Breast epithelium (tissue), 4 donors: ENCODE results near the gene KYNU. TPM values are rescaled to one million over a fixed set of nuclear protein-coding genes. Genes with fewer than 3 reads are reported as not detected.

Source experiments
- DNase-seq, 2 donors: peaks; one replicate each; pipeline ENCODE4 v3.0.0-alpha.2; 2019; ENCODE audit warnings: low spot score in 2 of 2
- H3K27ac ChIP-seq, 2 donors: fragments of 200-600 bp; sonication (generic) in 1 of 2; one replicate each; pipeline ENCODE4 v1.5.1; 2016 to 2019; ENCODE audit warnings: mild to moderate bottlenecking in 1 of 2
- H3K27me3 ChIP-seq, 2 donors: fragments of 200-600 bp; sonication (generic) in 1 of 2; one replicate each; pipeline versions ENCODE4 v1.5.1 to v1.6.0; 2017 to 2019; ENCODE audit warnings: control low read depth in 1 of 2, mild to moderate bottlenecking in 1 of 2
- H3K36me3 ChIP-seq: fragments of 200-600 bp; one replicate; pipeline ENCODE4 v1.5.1; 2019
- H3K4me1 ChIP-seq, 2 donors: fragments of 200-600 bp; sonication (generic); one replicate each; pipeline ENCODE4 v1.5.1; 2016 to 2019; ENCODE audit warnings: control low read depth in 1 of 2
- H3K4me3 ChIP-seq, 3 donors: fragments of 200-600 bp; sonication (generic); 1 replicate in 2 of 3; 2 replicates in 1 of 3; pipeline ENCODE4 v1.5.1; 2016 to 2019; ENCODE audit warnings: mild to moderate bottlenecking in 3 of 3, moderate library complexity in 2 of 3
- H3K9me3 ChIP-seq, 2 donors: fragments of 200-600 bp; sonication (generic) in 1 of 2; one replicate each; pipeline ENCODE4 v1.5.1; 2016 to 2019; ENCODE audit warnings: control low read depth in 1 of 2
- POLR2A ChIP-seq: fragments of 450-650 bp; IDR thresholded peaks from one replicate; pipeline ENCODE4 v1.6.1; 2016; ENCODE audit warnings: antibody characterized with exemption, mild to moderate bottlenecking, moderate library complexity
- POLR2AphosphoS5 ChIP-seq, 3 donors: sonication (generic); formaldehyde crosslinking; IDR thresholded peaks; one replicate each; pipeline ENCODE4 v1.6.1; 2017; ENCODE audit warnings: antibody characterized with exemption in 3 of 3
- intact Hi-C: fragments of 100-400 bp; cut with DNase I; formaldehyde crosslinking; loops from one replicate; pipeline ENCODE4 v1.15.1; 2023; ENCODE audit warnings: low total_unique reads
- total RNA-seq, 3 donors: library from RNA; depleted of rRNA; stranded (reverse); fragments of >200 nt; gene quantifications; one replicate each; pipeline ENCODE4 v1.1.0, GENCODE V29; 2016
- TF ChIP-seq, protein P1 (sequence below), 3 donors: fragments of 450-650 bp; IDR thresholded peaks; one replicate each; pipeline ENCODE4 v1.5.1; 2016 to 2017; ENCODE audit warnings: antibody characterized with exemption in 3 of 3, mild to moderate bottlenecking in 3 of 3, moderate library complexity in 3 of 3

The KYNU gene
- total RNA-seq, 3 donors from 2014 or later: 6.9 to 13.1 (median 11.7) TPM

DNA sequence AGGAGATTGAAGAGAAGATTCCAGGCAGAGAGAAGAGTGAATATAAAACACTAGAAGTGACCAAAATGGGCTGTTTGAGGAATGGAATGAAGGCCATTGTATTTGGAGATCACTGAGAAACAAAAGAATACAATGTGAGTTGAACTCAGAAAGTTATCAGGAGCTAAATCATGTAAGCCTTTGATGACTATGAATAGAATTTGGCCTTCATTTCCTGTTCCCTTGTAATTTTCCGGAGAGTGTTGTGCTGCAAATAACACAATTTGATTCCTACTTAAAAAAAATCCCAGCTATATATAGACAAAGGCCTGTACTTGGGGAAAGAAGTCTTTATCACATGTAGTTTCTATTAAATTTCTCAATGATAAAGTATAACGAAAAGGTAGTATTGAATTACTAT, 33.7 kb upstream of the KYNU start:
- Histone ChIP-seq H3K27me3 (no peaks in the 10 kb centered on the region), H3K36me3 (no peaks in the 10 kb centered on the region), H3K4me3 (no peak overlapping the region), H3K4me1 (no peaks in the 10 kb centered on the region), H3K9me3 (no peaks in the 10 kb centered on the region), H3K27ac (no peak overlapping the region)
- intact Hi-C loops: loop anchor here (10.0 kb wide), 1 partner anchor 211 kb away; no protein-coding TSS in a partner anchor
- TF ChIP-seq, protein P1, sequence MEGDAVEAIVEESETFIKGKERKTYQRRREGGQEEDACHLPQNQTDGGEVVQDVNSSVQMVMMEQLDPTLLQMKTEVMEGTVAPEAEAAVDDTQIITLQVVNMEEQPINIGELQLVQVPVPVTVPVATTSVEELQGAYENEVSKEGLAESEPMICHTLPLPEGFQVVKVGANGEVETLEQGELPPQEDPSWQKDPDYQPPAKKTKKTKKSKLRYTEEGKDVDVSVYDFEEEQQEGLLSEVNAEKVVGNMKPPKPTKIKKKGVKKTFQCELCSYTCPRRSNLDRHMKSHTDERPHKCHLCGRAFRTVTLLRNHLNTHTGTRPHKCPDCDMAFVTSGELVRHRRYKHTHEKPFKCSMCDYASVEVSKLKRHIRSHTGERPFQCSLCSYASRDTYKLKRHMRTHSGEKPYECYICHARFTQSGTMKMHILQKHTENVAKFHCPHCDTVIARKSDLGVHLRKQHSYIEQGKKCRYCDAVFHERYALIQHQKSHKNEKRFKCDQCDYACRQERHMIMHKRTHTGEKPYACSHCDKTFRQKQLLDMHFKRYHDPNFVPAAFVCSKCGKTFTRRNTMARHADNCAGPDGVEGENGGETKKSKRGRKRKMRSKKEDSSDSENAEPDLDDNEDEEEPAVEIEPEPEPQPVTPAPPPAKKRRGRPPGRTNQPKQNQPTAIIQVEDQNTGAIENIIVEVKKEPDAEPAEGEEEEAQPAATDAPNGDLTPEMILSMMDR (IDR thresholded peaks at IDR 0.05): no peak
- no peak for TF ChIP-seq POLR2AphosphoS5 (IDR thresholded peaks at IDR 0.05)
- no peak for TF ChIP-seq POLR2A
- no peak for DNase-seq

DNA sequence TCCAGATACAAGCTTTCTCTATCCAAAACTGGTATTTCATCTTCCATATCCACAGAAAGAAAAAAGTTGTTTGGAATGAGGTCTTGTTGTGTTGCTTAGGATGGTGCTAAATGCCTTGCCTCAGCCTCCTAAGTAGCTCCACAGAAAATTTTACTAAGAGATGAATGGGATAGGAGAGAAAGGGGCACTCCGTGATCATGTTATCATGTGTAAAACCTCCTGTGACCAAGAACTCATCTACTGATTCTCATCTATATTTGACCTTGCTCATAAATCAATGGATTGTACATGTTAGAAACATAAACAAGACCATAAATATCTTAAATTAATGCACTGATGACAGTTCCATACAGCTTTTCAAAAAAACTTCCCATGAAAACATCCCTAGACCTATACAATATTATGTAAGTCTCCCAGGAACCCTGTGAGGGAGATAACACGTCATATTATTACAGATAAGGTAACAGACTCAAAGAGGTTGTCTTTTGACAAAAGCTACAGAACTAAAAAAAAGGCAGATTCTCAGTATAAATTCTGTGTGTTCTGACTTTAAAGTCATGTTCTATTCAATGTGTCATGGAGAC, 29.3 kb upstream of the KYNU start:
- H3K9me3 ChIP-seq: no peaks in the 10 kb centered on the region
- TF ChIP-seq POLR2AphosphoS5 (IDR thresholded peaks at IDR 0.05): no peak
- TF ChIP-seq POLR2A: no peak
- TF ChIP-seq, protein P1 (IDR thresholded peaks at IDR 0.05): no peak
- no peak for DNase-seq
- H3K36me3 ChIP-seq: no peaks in the 10 kb centered on the region
- no peak overlapping the region for H3K4me3 ChIP-seq
- no peak overlapping the region for H3K27ac ChIP-seq
- H3K27me3 ChIP-seq: no peaks in the 10 kb centered on the region
- H3K4me1 ChIP-seq: no peaks in the 10 kb centered on the region
- intact Hi-C loops: loop anchor here (10.0 kb wide), 1 partner anchor 207 kb away; no protein-coding TSS in a partner anchor

DNA sequence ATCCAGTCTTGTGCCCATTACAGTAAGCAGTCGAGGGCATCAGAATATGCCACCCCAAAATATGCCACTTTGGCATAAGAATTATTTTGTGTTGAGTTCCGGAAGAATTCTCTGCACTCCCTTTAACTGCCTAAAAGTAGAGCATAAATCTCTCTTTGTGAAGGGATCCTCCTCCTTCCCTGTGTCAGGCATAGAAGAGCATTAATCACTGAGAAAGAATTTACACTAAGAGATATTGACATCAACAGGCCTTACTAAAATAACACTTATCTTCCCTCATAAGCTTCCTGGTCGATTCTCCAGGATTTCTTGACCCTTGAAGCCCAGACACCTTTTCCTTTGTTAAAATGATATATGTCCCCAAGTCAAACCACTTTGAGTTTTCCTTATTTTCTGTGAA, 27.6 kb upstream of the KYNU start:
- intact Hi-C loops: loop anchor here (10.0 kb wide), 1 partner anchor 205 kb away; no protein-coding TSS in a partner anchor
- no peak for TF ChIP-seq POLR2A
- Histone ChIP-seq H3K27me3 (no peaks in the 10 kb centered on the region), H3K36me3 (no peaks in the 10 kb centered on the region), H3K9me3 (no peaks in the 10 kb centered on the region), H3K27ac (no peak overlapping the region), H3K4me3 (no peak overlapping the region), H3K4me1 (no peaks in the 10 kb centered on the region)
- DNase-seq: no peak

DNA sequence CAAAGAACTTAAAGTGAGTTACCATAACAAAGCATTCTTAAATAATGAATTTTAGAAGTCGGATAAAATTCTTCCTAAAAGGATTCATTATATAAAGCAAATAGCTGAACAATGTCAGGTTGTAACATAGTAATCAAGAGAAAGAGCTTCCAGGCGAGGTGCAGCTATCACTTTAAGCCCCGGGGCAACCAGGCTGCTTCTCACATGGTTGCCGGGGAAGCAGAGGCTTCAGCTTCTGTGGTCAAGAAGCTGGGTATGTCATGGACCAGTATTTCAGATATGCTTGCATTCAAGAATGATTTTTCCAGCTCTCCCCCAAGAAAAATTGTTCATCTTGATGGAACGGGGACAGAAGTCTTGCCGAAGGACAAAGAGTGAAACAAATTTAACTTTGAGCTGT, 23.6 kb upstream of the KYNU start:
- TF ChIP-seq, protein P1 (IDR thresholded peaks at IDR 0.05): no peak
- TF ChIP-seq POLR2A (no peak), POLR2AphosphoS5 (IDR thresholded peaks at IDR 0.05) (no peak)
- Histone ChIP-seq H3K9me3 (no peaks in the 10 kb centered on the region), H3K27ac (no peak overlapping the region), H3K36me3 (no peaks in the 10 kb centered on the region), H3K4me1 (no peaks in the 10 kb centered on the region), H3K4me3 (no peak overlapping the region), H3K27me3 (no peaks in the 10 kb centered on the region)
- DNase-seq: no peak
- intact Hi-C loops: no loop called here

DNA sequence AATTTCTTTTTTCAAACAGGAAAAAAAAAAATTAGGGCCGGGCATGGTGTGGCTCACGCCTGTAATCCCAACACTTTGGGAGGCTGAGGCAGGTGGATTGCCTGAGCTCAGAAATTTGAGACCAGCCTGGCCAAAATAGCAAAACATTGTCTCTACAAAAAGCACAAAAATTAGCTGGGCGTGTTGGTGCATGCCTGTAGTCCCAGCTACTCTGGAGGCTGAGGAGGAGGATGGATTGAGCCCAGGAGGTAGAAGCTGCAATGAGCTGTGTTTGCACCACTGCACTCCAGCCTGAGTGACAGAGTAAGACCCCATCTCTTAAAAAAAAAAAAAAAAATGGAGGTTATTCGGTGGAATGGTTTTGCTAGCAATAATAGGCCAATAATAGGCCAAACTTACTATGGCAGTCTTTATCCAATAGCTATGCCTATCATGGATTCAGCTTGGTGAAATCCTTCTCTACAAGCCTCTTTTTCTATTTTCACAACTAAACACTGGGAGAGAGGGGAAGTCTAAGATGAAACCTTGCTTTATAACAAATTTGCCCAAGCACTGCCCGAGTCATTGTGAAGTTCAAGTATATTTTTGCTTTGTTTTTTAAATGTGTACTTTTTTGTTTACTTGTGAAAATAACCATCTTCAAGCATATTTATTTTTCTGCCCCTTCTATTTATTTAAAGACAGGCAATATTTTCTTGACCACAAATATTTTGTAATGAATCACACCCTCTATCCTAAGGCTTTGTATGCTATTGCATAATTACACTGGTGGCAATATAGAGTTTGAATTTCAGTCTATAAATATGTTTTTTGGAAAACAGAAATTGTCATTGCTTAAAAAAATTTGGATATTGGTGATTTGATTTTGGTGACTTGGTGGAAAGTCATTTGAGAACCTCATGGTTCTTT, 20.0 kb upstream of the KYNU start:
- TF ChIP-seq POLR2AphosphoS5 (IDR thresholded peaks at IDR 0.05) (no peak), POLR2A (no peak)
- TF ChIP-seq, protein P1 (IDR thresholded peaks at IDR 0.05): no peak
- intact Hi-C loops: no loop called here

More for the DNA sequence above, 20.0 kb upstream of the KYNU start:
- Histone ChIP-seq H3K27me3 (no peaks in the 10 kb centered on the region), H3K4me1 (no peaks in the 10 kb centered on the region), H3K36me3 (no peaks in the 10 kb centered on the region), H3K27ac (no peak overlapping the region), H3K9me3 (no peaks in the 10 kb centered on the region), H3K4me3 (no peak overlapping the region)
- DNase-seq: no peak
